HFFc6 (cell line): ENCODE data around the gene CD3G. TPM values are rescaled to one million over a fixed set of nuclear protein-coding genes. Genes with fewer than 3 reads are reported as not detected.

Experiments
- DNase-seq: peaks from one replicate; pipeline ENCODE4 v3.0.0-alpha.2; 2018
- H3K27ac Mint-ChIP-seq: 2 replicates; pipeline ENCODE4 v1.8.0; 2020; ENCODE audit warnings: mild to moderate bottlenecking, mixed read lengths
- H3K27me3 Mint-ChIP-seq: 2 replicates; pipeline ENCODE4 v1.8.0; 2021; ENCODE audit warnings: mild to moderate bottlenecking, moderate library complexity, mixed read lengths; ENCODE audit not compliant: insufficient read depth
- H3K36me3 Mint-ChIP-seq: 2 replicates; pipeline ENCODE4 v1.8.0; 2021; ENCODE audit warnings: low read depth, mixed read lengths
- H3K4me1 Mint-ChIP-seq: 2 replicates; pipeline ENCODE4 v1.8.0; 2020; ENCODE audit warnings: low read depth, mixed read lengths
- H3K4me3 Mint-ChIP-seq: 2 replicates; pipeline ENCODE4 v1.8.0; 2020; ENCODE audit warnings: mild to moderate bottlenecking, moderate library complexity, mixed read lengths
- H3K9me3 Mint-ChIP-seq: 2 replicates; pipeline ENCODE4 v1.8.0; 2020; ENCODE audit warnings: mild to moderate bottlenecking, mixed read lengths
- CTCF ChIP-seq: fragments of 200-600 bp; sonication (generic); IDR thresholded peaks from 2 replicates; pipeline ENCODE4 v1.5.0; 2021; ENCODE audit warnings: antibody characterized with exemption, mild to moderate bottlenecking
- total RNA-seq, 6 experiments: library from RNA; stranded (reverse); fragmentation: NEBNext Ultra II Directional; extraction: Animal tissue kit (Norgen Biotek cat#: 25700); gene quantifications; 2 replicates in 1 of 6; 3 replicates in 5 of 6; pipeline ENCODE4 v1.2.3, GENCODE V29; 2021

The CD3G gene
- total RNA-seq, 6 experiments from 2014 or later, result not detected

GRCh38 chr11:118340449-118340848 is 3.7 kb upstream of the CD3G start:
- no peak overlapping the region for H3K27ac Mint-ChIP-seq
- no peak overlapping the region for H3K4me3 Mint-ChIP-seq
- no peak for TF ChIP-seq CTCF
- H3K36me3 Mint-ChIP-seq, result no peaks in the 10 kb centered on the region
- no peak for DNase-seq
- peaks cover 21% of the 10 kb centered on the region for H3K27me3 Mint-ChIP-seq
- no peaks in the 10 kb centered on the region for H3K9me3 Mint-ChIP-seq
- no peaks in the 10 kb centered on the region for H3K4me1 Mint-ChIP-seq

GRCh38 chr11:118341261-118341660 is 2.9 kb upstream of the CD3G start:
- no peaks in the 10 kb centered on the region for H3K36me3 Mint-ChIP-seq
- no peak overlapping the region for H3K4me3 Mint-ChIP-seq
- H3K4me1 Mint-ChIP-seq, result no peaks in the 10 kb centered on the region
- no peak for DNase-seq
- peaks cover 26% of the 10 kb centered on the region for H3K27me3 Mint-ChIP-seq
- no peaks in the 10 kb centered on the region for H3K9me3 Mint-ChIP-seq
- TF ChIP-seq CTCF, result no peak
- H3K27ac Mint-ChIP-seq, result no peak overlapping the region

GRCh38 chr11:118341815-118342489 is 2.2 kb upstream of the CD3G start:
- Mint-ChIP-seq H3K4me3 (no peak overlapping the region), H3K27ac (no peak overlapping the region), H3K9me3 (no peaks in the 10 kb centered on the region), H3K4me1 (no peaks in the 10 kb centered on the region), H3K36me3 (no peaks in the 10 kb centered on the region), H3K27me3 (peaks cover 31% of the 10 kb centered on the region)
- no peak for DNase-seq
- no peak for TF ChIP-seq CTCF

- no peak for DNase-seq
- no peak within 1 kb of the TSS for H3K4me3 Mint-ChIP-seq
- H3K36me3 Mint-ChIP-seq, result no peaks in the 10 kb centered on the region
- no peaks in the 10 kb centered on the region for H3K4me1 Mint-ChIP-seq
- H3K27me3 Mint-ChIP-seq, result peaks cover 31% of the 10 kb centered on the region
- no peaks in the 10 kb centered on the region for H3K9me3 Mint-ChIP-seq
- no peak for TF ChIP-seq CTCF
- H3K27ac Mint-ChIP-seq, result no peak within 1 kb of the TSS
Measured at GRCh38 chr11:118342503-118343161, 1.5 kb upstream of the CD3G start, which contains the start of gene CD3D. Gene CD3D (minus strand): TSS chr11:118342705. CDS start chr11:118342607, 98 bp downstream.

GRCh38 chr11:118343248-118343647 is 896 bp upstream of the CD3G start:
- no peak overlapping the region for H3K4me3 Mint-ChIP-seq
- no peak for DNase-seq
- peaks cover 31% of the 10 kb centered on the region for H3K27me3 Mint-ChIP-seq
- no peak overlapping the region for H3K27ac Mint-ChIP-seq
- H3K36me3 Mint-ChIP-seq, result no peaks in the 10 kb centered on the region
- no peaks in the 10 kb centered on the region for H3K9me3 Mint-ChIP-seq
- TF ChIP-seq CTCF, result no peak
- no peaks in the 10 kb centered on the region for H3K4me1 Mint-ChIP-seq
